ENCODE measurements around the gene MBIP.

The MBIP gene

GRCh38 chr14:36315159-36315853 is 5.1 kb downstream of the MBIP start:
- TF ChIP-seq GABPA (IDR thresholded peaks at IDR 0.05; ENCODE audit: low read depth) (no peak), REST (IDR thresholded peaks at IDR 0.05; ENCODE audit: insufficient replicate concordance, low read depth) (no peak), CTCF (IDR thresholded peaks at IDR 0.05; ENCODE audit: insufficient read depth, low read length) (no peak), POLR2AphosphoS5 (IDR thresholded peaks at IDR 0.05; ENCODE audit: low read depth) (no peak), SPI1 (IDR thresholded peaks at IDR 0.05; ENCODE audit: borderline replicate concordance, low read depth) (no peak)
- Histone ChIP-seq H3K27me3 (ENCODE audit: insufficient read depth, poor library complexity, severe bottlenecking) (no peaks in the 10 kb centered on the region), H3K27ac (replicated peaks) (no peak overlapping the region), H3K4me3 (replicated peaks; ENCODE audit: insufficient read depth, low read length) (no peak overlapping the region)
- no peak for DNase-seq (ENCODE audit: low read depth in 1 of 2, low spot score in 1 of 2)

GRCh38 chr14:36313898-36314297 is 6.5 kb downstream of the MBIP start:
- H3K27me3 ChIP-seq (ENCODE audit: insufficient read depth, poor library complexity, severe bottlenecking) = no peaks in the 10 kb centered on the region
- no peak for DNase-seq (ENCODE audit: low read depth in 1 of 2, low spot score in 1 of 2)
- no peak overlapping the region for H3K27ac ChIP-seq (replicated peaks)
- no peak overlapping the region for H3K4me3 ChIP-seq (replicated peaks; ENCODE audit: insufficient read depth, low read length)
- TF ChIP-seq GABPA (IDR thresholded peaks at IDR 0.05; ENCODE audit: low read depth) (no peak), CTCF (IDR thresholded peaks at IDR 0.05; ENCODE audit: insufficient read depth, low read length) (no peak), REST (IDR thresholded peaks at IDR 0.05; ENCODE audit: insufficient replicate concordance, low read depth) (no peak), POLR2AphosphoS5 (IDR thresholded peaks at IDR 0.05; ENCODE audit: low read depth) (no peak), SPI1 (IDR thresholded peaks at IDR 0.05; ENCODE audit: borderline replicate concordance, low read depth) (no peak)

GRCh38 chr14:36313206-36313605 is 7.2 kb downstream of the MBIP start:
- no peak overlapping the region for H3K27ac ChIP-seq (replicated peaks)
- no peak for DNase-seq (ENCODE audit: low read depth in 1 of 2, low spot score in 1 of 2)

GRCh38 chr14:36306836-36307235 is 13.6 kb downstream of the MBIP start:
- Histone ChIP-seq H3K4me3 (replicated peaks; ENCODE audit: insufficient read depth, low read length) (no peak overlapping the region), H3K27ac (replicated peaks) (no peak overlapping the region)
- TF ChIP-seq CTCF (IDR thresholded peaks at IDR 0.05; ENCODE audit: insufficient read depth, low read length) = no peak
- TF ChIP-seq GABPA (IDR thresholded peaks at IDR 0.05; ENCODE audit: low read depth) = no peak
- no peak for TF ChIP-seq REST (IDR thresholded peaks at IDR 0.05; ENCODE audit: insufficient replicate concordance, low read depth)
- no peak for TF ChIP-seq POLR2AphosphoS5 (IDR thresholded peaks at IDR 0.05; ENCODE audit: low read depth)
- TF ChIP-seq SPI1 (IDR thresholded peaks at IDR 0.05; ENCODE audit: borderline replicate concordance, low read depth) = no peak

More at GRCh38 chr14:36313206-36313605, 7.2 kb downstream of the MBIP start:
- Histone ChIP-seq H3K4me3 (replicated peaks; ENCODE audit: insufficient read depth, low read length) (no peak overlapping the region), H3K27me3 (ENCODE audit: insufficient read depth, poor library complexity, severe bottlenecking) (no peaks in the 10 kb centered on the region)
- no peak for TF ChIP-seq SPI1 (IDR thresholded peaks at IDR 0.05; ENCODE audit: borderline replicate concordance, low read depth)

More at GRCh38 chr14:36306836-36307235, 13.6 kb downstream of the MBIP start:
- DNase-seq (ENCODE audit: low read depth in 1 of 2, low spot score in 1 of 2) = no peak
- H3K27me3 ChIP-seq (ENCODE audit: insufficient read depth, poor library complexity, severe bottlenecking) = no peaks in the 10 kb centered on the region
